Tibial artery (tissue), 4 donors: Measurements from ENCODE around the gene VASH2.
A peak's percentile ranks its signal among the peaks of the same experiment; 100 is the strongest.
"Not testable (repeated sequence)": the region's sequence is repeated elsewhere in the genome, so short reads cannot be mapped to it uniquely, and the experiment has no call there.

Experiments used
- DNase-seq, 2 donors: peaks; one replicate each; pipeline ENCODE4 v3.0.0-alpha.2; 2019
- H3K27ac ChIP-seq, 2 donors: fragments of 200-600 bp; sonication (generic) in 1 of 2; 1 replicate in 1 of 2; 2 replicates in 1 of 2; pipeline ENCODE4 v1.5.1; 2018 to 2019; ENCODE audit warnings: mild to moderate bottlenecking in 1 of 2
- H3K27me3 ChIP-seq, 2 donors: fragments of 200-600 bp; sonication (generic) in 1 of 2; one replicate each; pipeline versions ENCODE4 v1.5.1 to v1.6.0; 2016 to 2019
- H3K36me3 ChIP-seq, 3 donors: fragments of 200-600 bp; sonication (generic) in 2 of 3; one replicate each; pipeline ENCODE4 v1.5.1; 2016 to 2019; ENCODE audit warnings: mild to moderate bottlenecking in 2 of 3
- H3K4me1 ChIP-seq, 4 donors: fragments of 200-600 bp; sonication (generic) in 2 of 4; 1 replicate in 3 of 4; 2 replicates in 1 of 4; pipeline ENCODE4 v1.5.1; 2016 to 2019
- H3K4me3 ChIP-seq, 2 donors: fragments of 200-600 bp; sonication (generic) in 1 of 2; 1 replicate in 1 of 2; 2 replicates in 1 of 2; pipeline ENCODE4 v1.5.1; 2018 to 2019; ENCODE audit warnings: mild to moderate bottlenecking in 2 of 2
- H3K9me3 ChIP-seq, 3 donors: fragments of 200-600 bp; sonication (generic) in 1 of 3; one replicate each; pipeline ENCODE4 v1.5.1; 2016 to 2019
- intact Hi-C: fragments of 100-400 bp; cut with DNase I; formaldehyde crosslinking; loops from one replicate; pipeline ENCODE4 v1.15.0; 2023; ENCODE audit warnings: low total_unique reads
- TF ChIP-seq, protein P1 (sequence below), 2 experiments: fragments of 200-600 bp in 1 of 2; fragments of 450-650 bp in 1 of 2; IDR thresholded peaks; one replicate each; pipeline ENCODE4 v1.5.1; 2017 to 2019; ENCODE audit warnings: antibody characterized with exemption in 2 of 2, mild to moderate bottlenecking in 1 of 2, moderate library complexity in 1 of 2

Gene VASH2

DNA sequence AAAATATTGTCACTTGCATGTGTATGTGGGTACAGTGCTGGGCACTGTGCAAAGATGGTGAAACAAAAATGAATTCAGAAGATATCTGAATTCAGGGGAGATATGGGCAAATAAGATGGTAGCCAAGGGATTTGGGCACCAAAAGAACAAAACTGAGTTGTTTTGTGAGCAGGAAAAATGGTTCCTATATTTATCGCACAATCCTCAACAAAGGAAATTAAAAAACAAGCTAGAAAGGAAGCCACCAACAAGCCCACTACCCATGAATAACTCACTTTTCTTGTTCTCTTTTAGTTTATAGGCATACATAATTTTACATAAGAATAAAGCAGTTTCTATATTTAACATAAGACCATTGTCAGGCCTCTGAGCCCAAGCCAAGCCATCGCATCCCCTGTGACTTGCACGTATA, 40.7 kb upstream of the VASH2 start:
- Histone ChIP-seq H3K27ac (no peak overlapping the region), H3K4me3 (no peak overlapping the region), H3K4me1 (no peaks in the 10 kb centered on the region), H3K9me3 (no peaks in the 10 kb centered on the region), H3K27me3 (no peaks in the 10 kb centered on the region), H3K36me3 (no peaks in the 10 kb centered on the region)
- TF ChIP-seq, protein P1, sequence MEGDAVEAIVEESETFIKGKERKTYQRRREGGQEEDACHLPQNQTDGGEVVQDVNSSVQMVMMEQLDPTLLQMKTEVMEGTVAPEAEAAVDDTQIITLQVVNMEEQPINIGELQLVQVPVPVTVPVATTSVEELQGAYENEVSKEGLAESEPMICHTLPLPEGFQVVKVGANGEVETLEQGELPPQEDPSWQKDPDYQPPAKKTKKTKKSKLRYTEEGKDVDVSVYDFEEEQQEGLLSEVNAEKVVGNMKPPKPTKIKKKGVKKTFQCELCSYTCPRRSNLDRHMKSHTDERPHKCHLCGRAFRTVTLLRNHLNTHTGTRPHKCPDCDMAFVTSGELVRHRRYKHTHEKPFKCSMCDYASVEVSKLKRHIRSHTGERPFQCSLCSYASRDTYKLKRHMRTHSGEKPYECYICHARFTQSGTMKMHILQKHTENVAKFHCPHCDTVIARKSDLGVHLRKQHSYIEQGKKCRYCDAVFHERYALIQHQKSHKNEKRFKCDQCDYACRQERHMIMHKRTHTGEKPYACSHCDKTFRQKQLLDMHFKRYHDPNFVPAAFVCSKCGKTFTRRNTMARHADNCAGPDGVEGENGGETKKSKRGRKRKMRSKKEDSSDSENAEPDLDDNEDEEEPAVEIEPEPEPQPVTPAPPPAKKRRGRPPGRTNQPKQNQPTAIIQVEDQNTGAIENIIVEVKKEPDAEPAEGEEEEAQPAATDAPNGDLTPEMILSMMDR (IDR thresholded peaks at IDR 0.05) = no peak
- intact Hi-C loops = no loop called here
- no peak for DNase-seq

DNA sequence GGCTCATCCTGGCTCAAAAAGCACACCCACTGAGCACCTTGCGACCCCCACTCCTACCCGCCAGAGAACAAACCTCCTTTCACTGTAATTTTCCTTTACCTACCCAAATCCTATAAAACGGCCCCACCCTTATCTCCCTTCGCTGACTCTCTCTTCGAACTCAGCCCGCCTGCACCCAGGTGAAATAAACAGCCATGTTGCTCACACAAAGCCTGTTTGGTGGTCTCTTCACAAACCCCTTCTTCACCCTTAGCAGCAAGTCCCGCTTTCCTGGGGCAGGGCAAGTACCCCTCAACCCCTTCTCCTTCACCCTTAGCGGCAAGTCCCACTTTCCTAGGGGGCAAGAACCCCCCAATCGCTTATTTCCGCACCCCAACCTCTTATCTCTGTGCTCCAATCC, 40.1 kb upstream of the VASH2 start:
- H3K27me3 ChIP-seq, H3K9me3 ChIP-seq, H3K27ac ChIP-seq, H3K4me3 ChIP-seq, DNase-seq, H3K36me3 ChIP-seq, intact Hi-C loops, H3K4me1 ChIP-seq: not testable (repeated sequence)

DNA sequence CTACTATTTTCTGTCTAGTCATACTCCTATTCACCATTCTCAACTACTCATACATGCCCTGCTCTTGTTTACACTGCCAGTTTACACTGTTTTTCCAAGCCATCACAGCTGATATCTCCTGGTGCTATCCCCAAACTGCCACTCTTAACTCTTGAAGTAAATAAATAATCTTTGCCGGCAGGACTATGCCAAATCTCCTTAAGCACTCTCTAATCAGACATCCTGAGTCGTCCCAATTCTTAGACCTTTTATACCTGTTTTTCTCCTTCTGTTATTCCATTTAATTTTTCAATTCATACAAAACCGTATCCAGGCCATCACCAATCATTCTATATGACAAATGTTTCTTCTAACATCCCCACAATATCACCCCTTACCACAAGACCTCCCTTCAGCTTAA, 36.7 kb upstream of the VASH2 start:
- H3K4me3 ChIP-seq, DNase-seq, intact Hi-C loops: not testable (repeated sequence)

DNA sequence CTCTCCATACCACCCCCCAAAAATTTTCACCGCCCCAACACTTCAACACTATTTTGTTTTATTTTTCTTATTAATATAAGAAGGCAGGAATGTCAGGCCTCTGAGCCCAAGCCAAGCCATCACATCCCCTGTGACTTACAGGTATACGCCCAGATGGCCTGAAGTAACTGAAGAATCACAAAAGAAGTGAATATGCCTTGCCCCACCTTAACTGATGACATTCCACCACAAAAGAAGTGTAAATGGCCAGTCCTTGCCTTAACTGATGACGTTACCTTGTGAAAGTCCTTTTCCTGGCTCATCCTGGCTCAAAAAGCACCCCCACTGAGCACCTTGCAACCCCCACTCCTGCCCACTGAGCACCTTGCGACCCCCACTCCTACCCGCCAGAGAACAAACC, 36.2 kb upstream of the VASH2 start:
- H3K4me1 ChIP-seq, H3K4me3 ChIP-seq, H3K36me3 ChIP-seq, intact Hi-C loops, H3K27ac ChIP-seq, H3K9me3 ChIP-seq, H3K27me3 ChIP-seq, DNase-seq: not testable (repeated sequence)

More for the DNA sequence above, 36.7 kb upstream of the VASH2 start:
- not testable (repeated sequence) for H3K4me1 ChIP-seq, H3K27me3 ChIP-seq, H3K9me3 ChIP-seq, H3K27ac ChIP-seq, H3K36me3 ChIP-seq

DNA sequence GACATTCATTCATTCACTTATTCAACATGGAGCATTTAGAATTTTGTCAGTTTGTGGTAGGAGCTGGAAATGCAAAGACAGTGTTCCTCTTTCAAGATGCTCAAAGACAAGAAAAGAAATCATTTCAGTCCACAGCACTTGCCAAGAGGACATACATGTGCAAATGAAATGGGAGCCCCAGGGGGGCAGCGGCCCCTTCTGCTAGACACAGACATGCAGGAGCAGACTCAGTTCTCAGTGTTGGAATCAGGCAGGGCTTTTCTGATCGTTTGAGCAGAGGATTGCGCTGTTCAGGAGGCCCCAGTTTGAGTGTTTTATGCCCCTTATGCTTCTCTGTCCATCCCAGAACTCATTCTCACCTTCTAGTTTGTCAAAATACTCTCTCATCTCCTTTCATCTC, 35.6 kb upstream of the VASH2 start:
- TF ChIP-seq, protein P1 (IDR thresholded peaks at IDR 0.05) = no peak
- Histone ChIP-seq H3K27me3 (peaks cover 0 to 7% of the 10 kb centered on the region in 2 donors), H3K36me3 (no peaks in the 10 kb centered on the region), H3K4me3 (no peak overlapping the region), H3K4me1 (peaks cover 0 to 8% (median 0%) of the 10 kb centered on the region in 4 donors), H3K9me3 (no peaks in the 10 kb centered on the region), H3K27ac (no peak overlapping the region)
- intact Hi-C loops = no loop called here
- no peak for DNase-seq

DNA sequence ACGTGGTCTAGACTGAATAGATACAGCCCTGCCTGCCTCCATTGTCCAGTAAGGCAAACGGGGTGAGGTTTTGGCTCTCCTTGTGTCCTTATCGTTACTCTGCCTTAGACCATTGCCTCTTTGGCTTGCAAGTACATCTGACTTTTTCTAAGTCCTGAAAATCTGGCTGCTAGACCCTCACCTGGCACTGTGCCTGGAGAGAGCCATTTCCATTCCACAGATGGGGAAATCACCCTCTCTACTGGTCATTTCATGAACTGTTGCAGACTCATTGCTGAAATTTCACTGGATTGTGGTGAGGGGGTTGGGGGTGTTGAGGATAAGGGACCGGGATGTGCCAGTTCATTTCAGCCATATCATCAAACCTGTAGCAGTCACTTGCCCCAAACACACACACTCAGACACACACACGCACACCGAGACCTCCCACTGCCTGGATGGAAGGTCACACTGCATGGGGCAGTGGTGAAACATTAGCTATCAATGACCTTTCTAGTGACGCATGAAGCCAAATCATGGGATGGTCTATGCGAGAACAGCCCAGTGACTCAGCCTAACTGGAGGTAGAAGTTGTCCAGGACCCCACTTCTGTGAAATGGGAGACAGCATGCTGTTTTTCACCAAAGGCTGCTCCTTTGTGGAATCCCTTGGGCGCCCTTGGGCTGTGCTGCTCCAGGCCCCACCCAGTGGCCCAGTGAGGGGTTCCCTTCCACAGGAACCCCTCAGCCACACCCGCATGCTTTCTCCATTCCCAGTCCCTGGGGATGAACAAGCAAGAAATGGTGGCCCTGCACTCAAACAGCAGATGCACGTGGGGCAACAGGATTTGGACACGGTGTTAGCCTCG, 34.9 kb upstream of the VASH2 start:
- H3K27me3 ChIP-seq = peaks cover 0 to 11% of the 10 kb centered on the region in 2 donors
- TF ChIP-seq, protein P1 (IDR thresholded peaks at IDR 0.05) = no peak
- H3K4me3 ChIP-seq = no peak overlapping the region
- H3K27ac ChIP-seq = no peak overlapping the region
- no peaks in the 10 kb centered on the region for H3K36me3 ChIP-seq
- intact Hi-C loops = no loop called here
- H3K4me1 ChIP-seq = peaks cover 0 to 8% (median 0%) of the 10 kb centered on the region in 4 donors
- DNase-seq = peak in 1 of 2 donors; percentile 43
- no peaks in the 10 kb centered on the region for H3K9me3 ChIP-seq

DNA sequence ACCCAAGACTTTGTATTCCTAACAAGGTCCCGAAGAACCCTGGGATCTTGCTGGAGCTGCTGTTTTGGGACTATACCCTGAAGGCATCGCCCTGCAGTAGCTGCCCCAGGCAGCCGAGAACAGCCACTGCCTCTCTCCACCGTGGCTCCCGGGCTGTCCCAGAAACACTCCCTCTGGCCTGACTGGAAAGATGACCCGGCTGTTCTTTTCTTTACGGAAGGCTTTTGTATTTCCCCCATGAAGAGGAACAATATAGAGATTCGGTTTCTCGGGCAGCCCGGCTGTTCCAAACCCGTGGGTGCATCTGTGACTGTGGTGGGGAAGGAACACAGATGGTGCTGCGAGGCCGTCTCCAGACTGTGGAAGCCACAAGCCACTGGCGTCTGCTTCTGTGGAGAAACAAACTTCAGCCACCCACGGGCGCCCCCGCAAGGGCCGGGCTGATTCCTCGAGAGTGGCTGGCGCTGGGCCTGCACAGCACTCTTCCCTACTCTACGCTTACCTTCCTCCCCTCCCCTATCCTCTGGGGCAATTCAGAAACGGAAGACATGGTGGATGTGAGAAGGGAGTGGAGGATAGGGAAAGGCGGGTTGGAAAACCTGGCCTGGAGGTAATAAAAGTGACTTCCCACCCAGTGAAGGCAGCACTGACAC, 33.7 kb upstream of the VASH2 start:
- intact Hi-C loops = no loop called here
- no peak for DNase-seq
- Histone ChIP-seq H3K4me3 (no peak overlapping the region), H3K36me3 (no peaks in the 10 kb centered on the region), H3K4me1 (peaks cover 0 to 8% (median 0%) of the 10 kb centered on the region in 4 donors), H3K9me3 (no peaks in the 10 kb centered on the region), H3K27me3 (peaks cover 0 to 12% of the 10 kb centered on the region in 2 donors), H3K27ac (no peak overlapping the region)
- TF ChIP-seq, protein P1 (IDR thresholded peaks at IDR 0.05) = no peak
